Fibroblast of mammary gland (primary cell): ENCODE results near the gene MRPL32.

Experiments
- DNase-seq: peaks from one replicate; pipeline ENCODE4 v3.0.0-alpha.2; 2010; ENCODE audit warnings: low read depth
- H3K4me3 ChIP-seq: 2 replicates; pipeline ENCODE4 v1.5.1; 2011; ENCODE audit warnings: low read depth, mild to moderate bottlenecking, low read length, moderate library complexity; ENCODE audit not compliant: control insufficient read depth
- TF ChIP-seq, protein P1 (sequence below): conservative IDR thresholded peaks from 2 replicates; pipeline ENCODE4 v1.5.1; 2011; ENCODE audit warnings: low read depth, low read length, inconsistent platforms; ENCODE audit not compliant: control insufficient read depth, insufficient read depth

Gene MRPL32

GRCh38 chr7:42932811-42933591 is 825 bp downstream of the MRPL32 start:
- peak; percentile 43 for DNase-seq
- peak overlapping the region; percentile 99 for H3K4me3 ChIP-seq
- TF ChIP-seq, protein P1, sequence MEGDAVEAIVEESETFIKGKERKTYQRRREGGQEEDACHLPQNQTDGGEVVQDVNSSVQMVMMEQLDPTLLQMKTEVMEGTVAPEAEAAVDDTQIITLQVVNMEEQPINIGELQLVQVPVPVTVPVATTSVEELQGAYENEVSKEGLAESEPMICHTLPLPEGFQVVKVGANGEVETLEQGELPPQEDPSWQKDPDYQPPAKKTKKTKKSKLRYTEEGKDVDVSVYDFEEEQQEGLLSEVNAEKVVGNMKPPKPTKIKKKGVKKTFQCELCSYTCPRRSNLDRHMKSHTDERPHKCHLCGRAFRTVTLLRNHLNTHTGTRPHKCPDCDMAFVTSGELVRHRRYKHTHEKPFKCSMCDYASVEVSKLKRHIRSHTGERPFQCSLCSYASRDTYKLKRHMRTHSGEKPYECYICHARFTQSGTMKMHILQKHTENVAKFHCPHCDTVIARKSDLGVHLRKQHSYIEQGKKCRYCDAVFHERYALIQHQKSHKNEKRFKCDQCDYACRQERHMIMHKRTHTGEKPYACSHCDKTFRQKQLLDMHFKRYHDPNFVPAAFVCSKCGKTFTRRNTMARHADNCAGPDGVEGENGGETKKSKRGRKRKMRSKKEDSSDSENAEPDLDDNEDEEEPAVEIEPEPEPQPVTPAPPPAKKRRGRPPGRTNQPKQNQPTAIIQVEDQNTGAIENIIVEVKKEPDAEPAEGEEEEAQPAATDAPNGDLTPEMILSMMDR: no peak

GRCh38 chr7:42934291-42934690 is 2.1 kb downstream of the MRPL32 start:
- no peak overlapping the region for H3K4me3 ChIP-seq
- DNase-seq: no peak
- TF ChIP-seq, protein P1: no peak

- TF ChIP-seq, protein P1: no peak
- no peak overlapping the region for H3K4me3 ChIP-seq
- DNase-seq: no peak
Measured at GRCh38 chr7:42935861-42936260, 3.7 kb downstream of the MRPL32 start.

GRCh38 chr7:42939457-42940240 is 7.5 kb downstream of the MRPL32 start:
- no peak for DNase-seq
- TF ChIP-seq, protein P1: no peak
- H3K4me3 ChIP-seq: no peak overlapping the region

- peak; percentile 76 for DNase-seq
- TF ChIP-seq, protein P1: peak; percentile 95
- H3K4me3 ChIP-seq: no peak overlapping the region
Measured at GRCh38 chr7:42940985-42941847, 9.0 kb downstream of the MRPL32 start.
